ENCODE results near the gene SLC26A6. TPM values are rescaled to one million over a fixed set of nuclear protein-coding genes. Genes with fewer than 3 reads are reported as not detected.

SLC26A6 gene
- total RNA-seq, 1 experiment from 2014 or later: 44.9 TPM

GRCh38 chr3:48679411-48680391, 44.4 kb upstream of the SLC26A6 start:
- no peak for ATAC-seq
- no peak for TF ChIP-seq EZH2phosphoT487 (IDR thresholded peaks at IDR 0.05; ENCODE audit: borderline replicate concordance, low read length)
- TF ChIP-seq EZH2 (IDR thresholded peaks at IDR 0.05; ENCODE audit: low read length, unreplicated experiment): no peak
- no peak for TF ChIP-seq CTCF (conservative IDR thresholded peaks at IDR 0.05; ENCODE audit: low read depth, low read length)
- peaks cover 18% of the 10 kb centered on the region for H3K4me1 ChIP-seq (ENCODE audit: insufficient read depth, low read length)
- no TSS peak for BruUV-seq (replicated peaks)
- no peak for DNase-seq
- H3K27ac ChIP-seq (ENCODE audit: low read length): no peak overlapping the region
- peaks cover 52% of the 10 kb centered on the region for H3K36me3 ChIP-seq (ENCODE audit: low read depth, low read length)
- H3K9me3 ChIP-seq (ENCODE audit: low read length): no peaks in the 10 kb centered on the region
- no peak overlapping the region for H3K4me2 ChIP-seq (ENCODE audit: low read length)
- POLR2A ChIA-PET (ENCODE audit: unreplicated experiment): no interaction called here
- CTCF ChIA-PET: no interaction called here
- H2AFZ ChIP-seq (ENCODE audit: low read length): no peak overlapping the region
- peaks cover 22% of the 10 kb centered on the region for H3K79me2 ChIP-seq (ENCODE audit: low read length)
- H3K9ac ChIP-seq (ENCODE audit: low read length): no peak overlapping the region
- 0 out of 2 replicates have a peak, but pooled peaks cover 4% of the 10 kb centered on the region for H4K20me1 ChIP-seq (ENCODE audit: low read length)
- no peaks in the 10 kb centered on the region for H3F3A ChIP-seq (ENCODE audit: low read length, unreplicated experiment)
- intact Hi-C loops (cut with micrococcal nuclease): loop anchor here (5.0 kb wide), 1 partner anchor 117 kb away; the partner anchor contains the start of gene UCN2
- no peaks in the 10 kb centered on the region for H3K27me3 ChIP-seq (ENCODE audit: low read length)
- no peaks in the 10 kb centered on the region for H3K9me2 ChIP-seq (replicated peaks; ENCODE audit: low read length)
- H3K4me3 ChIP-seq (ENCODE audit: low read length): no peak overlapping the region

GRCh38 chr3:48678566-48679380, 43.5 kb upstream of the SLC26A6 start:
- Histone ChIP-seq H4K20me1 (ENCODE audit: low read length) (0 out of 2 replicates have a peak, but pooled peaks cover 4% of the 10 kb centered on the region), H3K4me2 (ENCODE audit: low read length) (no peak overlapping the region), H3K4me3 (ENCODE audit: low read length) (no peak overlapping the region), H3K79me2 (ENCODE audit: low read length) (peaks cover 12% of the 10 kb centered on the region), H3F3A (ENCODE audit: low read length, unreplicated experiment) (no peaks in the 10 kb centered on the region), H3K9me2 (replicated peaks; ENCODE audit: low read length) (no peaks in the 10 kb centered on the region), H3K4me1 (ENCODE audit: insufficient read depth, low read length) (peaks cover 9% of the 10 kb centered on the region), H2AFZ (ENCODE audit: low read length) (no peak overlapping the region), H3K27ac (ENCODE audit: low read length) (no peak overlapping the region), H3K27me3 (ENCODE audit: low read length) (no peaks in the 10 kb centered on the region), H3K36me3 (ENCODE audit: low read depth, low read length) (peaks cover 57% of the 10 kb centered on the region), H3K9ac (ENCODE audit: low read length) (no peak overlapping the region), H3K9me3 (ENCODE audit: low read length) (no peaks in the 10 kb centered on the region)
- POLR2A ChIA-PET (ENCODE audit: unreplicated experiment): no interaction called here
- ATAC-seq (no peak), DNase-seq (no peak)
- intact Hi-C loops (cut with micrococcal nuclease): no loop called here
- TF ChIP-seq EZH2phosphoT487 (IDR thresholded peaks at IDR 0.05; ENCODE audit: borderline replicate concordance, low read length) (no peak), EZH2 (IDR thresholded peaks at IDR 0.05; ENCODE audit: low read length, unreplicated experiment) (no peak), CTCF (conservative IDR thresholded peaks at IDR 0.05; ENCODE audit: low read depth, low read length) (no peak)
- BruUV-seq (replicated peaks): no TSS peak
- CTCF ChIA-PET: no interaction called here
